B cell (primary cell): ENCODE results near the gene SIGLEC7. TPM values are rescaled to one million over a fixed set of nuclear protein-coding genes. Genes with fewer than 3 reads are reported as not detected.

Experiments used
- ATAC-seq: fragments of 200-7000 bp; cut with Tn5 transposase; one replicate; pipeline ENCODE4 v1.10.0; 2021; ENCODE audit warnings: low read depth, mild to moderate bottlenecking, moderate number of reproducible peaks, moderate library complexity
- CTCF ChIA-PET: fragments of 350-600 bp; sonication (Branson Sonifier 250); formaldehyde crosslinking; loops from one replicate; lab custom pipeline; 2021; ENCODE audit warnings: antibody characterized with exemption, inconsistent platforms; lab: Charles Lee
- POLR2A ChIA-PET: fragments of 350-600 bp; sonication (Branson Sonifier 250); formaldehyde crosslinking; loops from one replicate; lab custom pipeline; 2021; ENCODE audit warnings: antibody characterized with exemption; lab: Charles Lee
- DNase-seq: peaks from one replicate; pipeline ENCODE4 v3.0.0; 2013
- H2AFZ ChIP-seq: 2 replicates; pipeline ENCODE4 v1.6.1; 2012; ENCODE audit warnings: mild to moderate bottlenecking, low read depth, low read length; ENCODE audit not compliant: insufficient read depth, poor library complexity, severe bottlenecking
- H3K27ac ChIP-seq, 2 donors: 1 replicate in 1 of 2; 2 replicates in 1 of 2; pipeline ENCODE4 v1.5.1; 2012 to 2013; ENCODE audit warnings: low read length in 2 of 2, mild to moderate bottlenecking in 2 of 2, moderate library complexity in 1 of 2
- H3K27me3 ChIP-seq, 4 experiments: fragments of 200-600 bp in 1 of 4; sonication (generic) in 1 of 4; replicated peaks in 1 of 4; 1 replicate in 2 of 4; 2 replicates in 2 of 4; pipeline versions ENCODE4 v1.6.1 to v1.7.0; 2013 to 2016; ENCODE audit warnings: low read length in 3 of 4, mild to moderate bottlenecking in 2 of 4, mixed read lengths in 1 of 4, moderate library complexity in 1 of 4; ENCODE audit not compliant: insufficient read depth in 4 of 4, control insufficient read depth in 3 of 4; ENCODE audit errors: control extremely low read depth in 1 of 4
- H3K36me3 ChIP-seq, 2 experiments: replicated peaks in 1 of 2; 1 replicate in 1 of 2; 2 replicates in 1 of 2; pipeline versions ENCODE4 v1.6.1 to v1.7.1; 2013; ENCODE audit warnings: low read length in 1 of 2; ENCODE audit not compliant: insufficient read depth in 2 of 2, control insufficient read depth in 1 of 2; ENCODE audit errors: control extremely low read depth in 1 of 2, extremely low read depth in 1 of 2
- H3K4me1 ChIP-seq, 2 donors: fragments of 200-600 bp in 1 of 2; sonication (generic) in 1 of 2; 1 replicate in 1 of 2; 2 replicates in 1 of 2; pipeline versions ENCODE4 v1.5.1 to v1.6.1; 2013 to 2017; ENCODE audit warnings: low read length in 2 of 2; ENCODE audit not compliant: control insufficient read depth in 2 of 2, insufficient read depth in 2 of 2
- H3K4me2 ChIP-seq: replicated peaks from 2 replicates; pipeline ENCODE3; 2012; ENCODE audit warnings: mild to moderate bottlenecking, low read depth, low read length; ENCODE audit not compliant: poor library complexity, severe bottlenecking
- H3K4me3 ChIP-seq, 5 experiments: fragments of 200-600 bp in 1 of 5; sonication (generic) in 1 of 5; 1 replicate in 3 of 5; 2 replicates in 2 of 5; pipeline versions ENCODE4 v1.5.1 to v1.7.0; 2011 to 2016; ENCODE audit warnings: low read length in 4 of 5, mild to moderate bottlenecking in 4 of 5, low read depth in 2 of 5, control low read depth in 1 of 5, moderate library complexity in 1 of 5; ENCODE audit not compliant: insufficient read depth in 1 of 5; ENCODE audit errors: control extremely low read depth in 1 of 5, extremely low read depth in 1 of 5
- H3K79me2 ChIP-seq: fragments of 200-600 bp; sonication (generic); one replicate; pipeline ENCODE4 v1.6.0; 2016; ENCODE audit warnings: low read length; ENCODE audit not compliant: control insufficient read depth, insufficient read depth
- H3K9ac ChIP-seq: fragments of 200-600 bp; sonication (generic); 2 replicates; pipeline ENCODE4 v1.6.1; 2017; ENCODE audit warnings: mild to moderate bottlenecking, low read length, moderate library complexity
- H3K9me3 ChIP-seq, 3 donors: one replicate each; pipeline versions ENCODE4 v1.6.1 to v1.7.1; 2013; ENCODE audit warnings: low read length in 2 of 3; ENCODE audit not compliant: control insufficient read depth in 2 of 3, insufficient read depth in 1 of 3; ENCODE audit errors: control extremely low read depth in 1 of 3
- H4K20me1 ChIP-seq: 2 replicates; pipeline ENCODE4 v1.6.0; 2012; ENCODE audit warnings: mild to moderate bottlenecking, low read length; ENCODE audit not compliant: insufficient read depth, control insufficient read depth, poor library complexity, severe bottlenecking
- H3K27ac Mint-ChIP-seq: one replicate; pipeline ENCODE4 v1.8.0; 2021; ENCODE audit warnings: mixed read lengths
- H3K27me3 Mint-ChIP-seq: one replicate; pipeline ENCODE4 v1.8.0; 2021; ENCODE audit warnings: mixed read lengths
- H3K4me1 Mint-ChIP-seq: one replicate; pipeline ENCODE4 v1.8.0; 2021; ENCODE audit warnings: mixed read lengths
- H3K4me3 Mint-ChIP-seq: one replicate; pipeline ENCODE4 v1.8.0; 2021; ENCODE audit warnings: mixed read lengths
- H3K9me3 Mint-ChIP-seq: one replicate; pipeline ENCODE4 v1.8.0; 2022; ENCODE audit warnings: mixed read lengths; ENCODE audit not compliant: insufficient read depth
- CTCF ChIP-seq: fragments of 200-600 bp; IDR thresholded peaks from one replicate; pipeline ENCODE4 v1.8.0; 2022; ENCODE audit warnings: antibody characterized with exemption, mild to moderate bottlenecking
- EZH2 ChIP-seq: IDR thresholded peaks from 2 replicates; pipeline ENCODE4 v1.6.1; 2012; ENCODE audit warnings: borderline replicate concordance, low read depth, mild to moderate bottlenecking, moderate library complexity, low read length; ENCODE audit not compliant: insufficient read depth, poor library complexity, severe bottlenecking
- WGBS: methylation state at CpG from one replicate; pipeline ENCODE4 v1.1.5; 2013; ENCODE audit warnings: missing lambda C conversion rate; ENCODE audit not compliant: insufficient coverage; 5-methylcytosine and 5-hydroxymethylcytosine counted together
- intact Hi-C: fragments of 100-400 bp; cut with micrococcal nuclease; formaldehyde crosslinking; loops from one replicate; pipeline ENCODE4 v1.10.0; 2022
- polyA plus RNA-seq: library from polyadenylated mRNA; depleted of rRNA; stranded (reverse); fragments of >200 nt; gene quantifications from 2 replicates; pipeline ENCODE4 v1.2.3, GENCODE V29; 2012
- total RNA-seq, 2 donors: library from RNA; stranded (reverse); fragments of 120-200 nt in 1 of 2; gene quantifications; 1 replicate in 1 of 2; 2 replicates in 1 of 2; pipeline versions ENCODE4 v1.2.3 to v1.2.4, GENCODE V29; 2013 to 2022

Gene SIGLEC7
- total and polyA plus RNA-seq, 2 donors (not counting 1 experiment from before 2014, with no cell fraction given): 0.52 TPM; not detected in 1

GRCh38 chr19:51110666-51110971, 31.5 kb upstream of the SIGLEC7 start:
- no peaks in the 10 kb centered on the region for H3K9me3 ChIP-seq
- POLR2A ChIA-PET: no interaction called here
- peaks cover 4% of the 10 kb centered on the region for H4K20me1 ChIP-seq
- peaks cover 0 to 17% (median 7%) of the 10 kb centered on the region in 4 experiments for H3K27me3 ChIP-seq
- Mint-ChIP-seq H3K27me3 (peaks cover 8% of the 10 kb centered on the region), H3K4me3 (no peak overlapping the region), H3K9me3 (no peaks in the 10 kb centered on the region), H3K27ac (no peak overlapping the region), H3K4me1 (peaks cover 30% of the 10 kb centered on the region)
- 64% methylated on average over 1 of the region's 1 CpG for WGBS
- no peak for TF ChIP-seq EZH2
- no peak for TF ChIP-seq CTCF
- no peak overlapping the region for H3K4me3 ChIP-seq
- H3K79me2 ChIP-seq: peaks cover 25% of the 10 kb centered on the region
- intact Hi-C loops: no loop called here
- CTCF ChIA-PET: no interaction called here
- H2AFZ ChIP-seq: no peak overlapping the region
- no peaks in the 10 kb centered on the region for H3K36me3 ChIP-seq
- no peak overlapping the region for H3K4me2 ChIP-seq
- no peak overlapping the region for H3K9ac ChIP-seq
- DNase-seq (no peak), ATAC-seq (no peak)
- H3K4me1 ChIP-seq: peaks cover 11 to 16% of the 10 kb centered on the region in 2 donors
- H3K27ac ChIP-seq: no peak overlapping the region

- no peaks in the 10 kb centered on the region for H3K9me3 ChIP-seq
- peaks cover 0 to 17% (median 7%) of the 10 kb centered on the region in 4 experiments for H3K27me3 ChIP-seq
- TF ChIP-seq CTCF (no peak), EZH2 (no peak)
- intact Hi-C loops: no loop called here
- DNase-seq (no peak), ATAC-seq (no peak)
- H2AFZ ChIP-seq: no peak overlapping the region
- ChIA-PET CTCF (interaction anchor here (0.6 kb wide), 1 partner anchor 589 kb away, joined by 7 read pairs; no protein-coding TSS in a partner anchor), POLR2A (no interaction called here)
- peaks cover 26% of the 10 kb centered on the region for H3K4me1 Mint-ChIP-seq
- no peak overlapping the region for H3K4me3 ChIP-seq
- no peak overlapping the region for H3K27ac ChIP-seq
- H3K36me3 ChIP-seq: no peaks in the 10 kb centered on the region
- peaks cover 4% of the 10 kb centered on the region for H4K20me1 ChIP-seq
- H3K9me3 Mint-ChIP-seq: no peaks in the 10 kb centered on the region
- no peak overlapping the region for H3K4me2 ChIP-seq
- WGBS: 58% methylated on average over 6 of the region's 6 CpGs
- H3K4me1 ChIP-seq: peaks cover 11 to 16% of the 10 kb centered on the region in 2 donors
- no peak overlapping the region for H3K4me3 Mint-ChIP-seq
- no peak overlapping the region for H3K9ac ChIP-seq
- H3K27me3 Mint-ChIP-seq: peaks cover 12% of the 10 kb centered on the region
- peaks cover 17% of the 10 kb centered on the region for H3K79me2 ChIP-seq
- no peak overlapping the region for H3K27ac Mint-ChIP-seq
Observed at GRCh38 chr19:51111606-51112005, 30.5 kb upstream of the SIGLEC7 start.
